Common myeloid progenitor, CD34-positive (primary cell): ENCODE data around the gene HDAC8.

ENCODE experiments used
- CTCF ChIA-PET: fragments of 350-600 bp; sonication (Branson Sonifier 250); formaldehyde crosslinking; loops from one replicate; lab custom pipeline; 2021; ENCODE audit warnings: antibody characterized with exemption; lab: Charles Lee
- POLR2A ChIA-PET: fragments of 350-600 bp; sonication (Branson Sonifier 250); formaldehyde crosslinking; loops from one replicate; lab custom pipeline; 2021; ENCODE audit warnings: antibody characterized with exemption; lab: Charles Lee
- DNase-seq, 3 donors: peaks; one replicate each; pipeline versions ENCODE4 v3.0.0 to v3.0.0-alpha.2; 2013
- H3K27ac ChIP-seq, 2 experiments: 1 replicate in 1 of 2; 2 replicates in 1 of 2; pipeline ENCODE4 v1.7.0; 2013; ENCODE audit warnings: inconsistent platforms in 2 of 2, low read length in 2 of 2, mild to moderate bottlenecking in 2 of 2, low read depth in 1 of 2, moderate library complexity in 1 of 2; ENCODE audit not compliant: severe bottlenecking in 2 of 2, insufficient read depth in 1 of 2, poor library complexity in 1 of 2
- H3K27me3 ChIP-seq, 5 experiments: replicated peaks in 2 of 5; 1 replicate in 3 of 5; 2 replicates in 2 of 5; pipeline versions ENCODE4 v1.6.1 to v1.7.0; 2013; ENCODE audit warnings: low read length in 4 of 5, mild to moderate bottlenecking in 2 of 5, moderate library complexity in 2 of 5, inconsistent platforms in 1 of 5; ENCODE audit not compliant: insufficient read depth in 5 of 5, control insufficient read depth in 4 of 5
- H3K36me3 ChIP-seq, 4 experiments: 1 replicate in 2 of 4; 2 replicates in 2 of 4; pipeline versions ENCODE4 v1.6.1 to v1.7.0; 2013; ENCODE audit warnings: low read length in 3 of 4, control low read depth in 1 of 4, mild to moderate bottlenecking in 1 of 4; ENCODE audit not compliant: control insufficient read depth in 4 of 4, insufficient read depth in 4 of 4
- H3K4me1 ChIP-seq, 4 experiments: 1 replicate in 3 of 4; 2 replicates in 1 of 4; pipeline versions ENCODE4 v1.6.1 to v1.7.1; 2013; ENCODE audit warnings: low read length in 3 of 4, mild to moderate bottlenecking in 3 of 4, control low read depth in 1 of 4, inconsistent platforms in 1 of 4, moderate library complexity in 1 of 4; ENCODE audit not compliant: control insufficient read depth in 4 of 4, insufficient read depth in 4 of 4; ENCODE audit errors: control extremely low read depth in 1 of 4
- H3K4me3 ChIP-seq, 7 experiments: 1 replicate in 4 of 7; 2 replicates in 3 of 7; pipeline versions ENCODE4 v1.5.1 to v1.7.0; 2013; ENCODE audit warnings: mild to moderate bottlenecking in 7 of 7, low read length in 6 of 7, moderate library complexity in 6 of 7, inconsistent platforms in 2 of 7, low read depth in 2 of 7, control low read depth in 1 of 7; ENCODE audit not compliant: insufficient read depth in 4 of 7, control insufficient read depth in 1 of 7; ENCODE audit errors: extremely low read depth in 1 of 7
- H3K9me3 ChIP-seq, 5 experiments: 1 replicate in 4 of 5; 2 replicates in 1 of 5; pipeline versions ENCODE4 v1.6.1 to v1.7.1; 2013; ENCODE audit warnings: low read length in 4 of 5, mild to moderate bottlenecking in 2 of 5, inconsistent platforms in 1 of 5, low read depth in 1 of 5, moderate library complexity in 1 of 5; ENCODE audit not compliant: control insufficient read depth in 4 of 5, insufficient read depth in 2 of 5; ENCODE audit errors: control extremely low read depth in 1 of 5
- WGBS: methylation state at CpG from one replicate; pipeline ENCODE4 v1.1.5; 2013; ENCODE audit not compliant: insufficient coverage; 5-methylcytosine and 5-hydroxymethylcytosine counted together

Gene HDAC8

DNA sequence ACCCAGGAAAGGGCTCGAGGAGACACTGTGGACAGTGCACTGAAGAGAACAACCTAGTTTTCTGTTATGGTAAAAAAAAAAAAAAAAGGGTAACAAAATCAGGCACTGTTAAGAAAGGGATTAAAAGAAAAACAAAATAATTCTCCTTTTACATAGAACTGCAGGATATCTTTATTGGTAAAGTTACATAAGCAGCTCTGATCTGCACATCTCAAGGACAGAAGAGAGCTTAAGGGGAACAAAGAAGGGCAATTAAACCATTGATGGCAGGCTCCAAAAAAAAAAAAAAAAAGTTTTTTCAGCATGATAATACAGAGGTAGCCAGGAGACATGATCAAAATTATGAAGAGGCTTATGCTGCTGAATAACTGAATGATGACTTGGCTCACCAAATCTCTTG, 85.0 kb downstream of the HDAC8 start:
- no CpG with 5 or more reads among the region's 1 CpG for WGBS
- DNase-seq = no peak
- POLR2A ChIA-PET = no interaction called here

DNA sequence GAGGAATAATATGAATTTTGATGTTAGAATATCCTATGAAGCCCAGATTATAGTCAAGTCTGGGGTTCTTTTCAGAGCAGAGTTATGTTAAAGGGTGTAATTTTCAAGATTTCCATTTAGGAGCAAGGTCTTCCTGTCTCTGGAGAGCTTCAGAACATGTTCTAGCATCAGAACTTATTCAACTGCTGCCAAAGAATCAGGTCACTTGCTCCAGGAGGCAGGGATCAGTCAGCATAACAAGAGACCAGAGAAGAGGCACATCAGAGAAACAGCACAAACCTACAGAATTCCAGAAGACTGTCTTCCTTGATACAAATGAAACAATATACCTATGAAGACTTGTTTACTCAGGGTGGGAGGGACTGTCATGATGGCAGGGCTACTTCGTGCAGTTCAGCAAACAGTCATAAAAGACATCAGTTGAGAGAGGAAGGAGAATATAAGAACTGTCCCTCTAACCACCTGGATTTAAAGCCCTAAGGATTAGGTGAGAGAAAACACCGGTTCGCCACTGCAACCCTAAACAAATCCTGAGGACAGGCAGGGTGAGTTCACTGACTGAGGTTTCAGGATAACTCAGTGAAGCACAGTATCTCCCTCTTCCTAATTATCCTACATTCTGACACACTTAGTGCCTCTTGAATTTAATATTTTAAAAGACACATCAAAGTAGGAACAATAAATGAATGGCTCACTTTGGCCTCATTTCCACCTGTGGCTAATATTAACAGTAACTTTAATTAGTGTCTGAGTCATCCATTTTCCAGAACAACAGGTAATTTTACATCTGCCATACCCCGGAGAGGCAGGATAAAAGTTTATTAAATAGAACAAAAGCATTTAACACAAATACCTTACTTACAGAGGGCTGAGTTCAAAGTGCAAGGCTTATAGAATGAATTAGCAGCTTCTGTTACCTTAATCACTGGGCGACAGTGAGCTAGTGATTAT, 93.0 kb downstream of the HDAC8 start:
- Histone ChIP-seq H3K9me3 (peaks cover 0 to 6% (median 0%) of the 10 kb centered on the region in 5 experiments), H3K27ac (no peak overlapping the region), H3K4me3 (no peak overlapping the region), H3K4me1 (no peaks in the 10 kb centered on the region), H3K36me3 (peaks cover 0 to 14% (median 7%) of the 10 kb centered on the region in 4 experiments), H3K27me3 (no peaks in the 10 kb centered on the region)
- WGBS = 78% methylated on average over 4 of the region's 5 CpGs
- CTCF ChIA-PET = interaction anchor here (1.1 kb wide), 1 partner anchor 59 kb away, joined by 3 read pairs; no protein-coding TSS in a partner anchor
- DNase-seq = no peak
- POLR2A ChIA-PET = no interaction called here

More for the DNA sequence above, 85.0 kb downstream of the HDAC8 start:
- H3K9me3 ChIP-seq = peaks cover 0 to 6% (median 0%) of the 10 kb centered on the region in 5 experiments
- H3K27ac ChIP-seq = no peak overlapping the region
- no peaks in the 10 kb centered on the region for H3K4me1 ChIP-seq
- CTCF ChIA-PET = interaction anchor here (0.6 to 1.2 kb wide), 2 partner anchors 19 to 53 kb away, joined by 3 to 4 read pairs; no protein-coding TSS in a partner anchor
- H3K4me3 ChIP-seq = no peak overlapping the region
- no peaks in the 10 kb centered on the region for H3K27me3 ChIP-seq
- H3K36me3 ChIP-seq = peaks cover 0 to 25% (median 6%) of the 10 kb centered on the region in 4 experiments

DNA sequence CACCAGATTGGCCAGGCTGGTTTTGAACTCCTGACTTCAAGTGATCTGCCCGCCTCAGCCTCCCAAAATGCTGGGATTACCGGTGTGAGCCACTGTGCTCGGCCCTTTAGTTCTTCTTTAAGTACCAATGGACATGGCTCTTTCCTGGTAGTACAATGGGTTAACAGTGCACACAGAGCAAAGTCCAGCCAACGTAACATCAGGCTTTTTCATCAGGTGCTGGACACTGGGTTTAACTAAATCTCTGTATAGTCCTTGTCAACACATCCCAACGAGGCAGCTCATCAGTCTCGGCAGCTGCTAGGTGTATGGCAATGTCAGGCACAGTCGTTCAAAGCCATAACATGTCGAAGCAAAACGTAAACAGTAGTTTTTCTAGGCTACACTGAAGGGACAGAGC, 93.8 kb downstream of the HDAC8 start:
- POLR2A ChIA-PET = no interaction called here
- WGBS = 84% methylated on average over 9 of the region's 9 CpGs
- no peaks in the 10 kb centered on the region for H3K27me3 ChIP-seq

DNA sequence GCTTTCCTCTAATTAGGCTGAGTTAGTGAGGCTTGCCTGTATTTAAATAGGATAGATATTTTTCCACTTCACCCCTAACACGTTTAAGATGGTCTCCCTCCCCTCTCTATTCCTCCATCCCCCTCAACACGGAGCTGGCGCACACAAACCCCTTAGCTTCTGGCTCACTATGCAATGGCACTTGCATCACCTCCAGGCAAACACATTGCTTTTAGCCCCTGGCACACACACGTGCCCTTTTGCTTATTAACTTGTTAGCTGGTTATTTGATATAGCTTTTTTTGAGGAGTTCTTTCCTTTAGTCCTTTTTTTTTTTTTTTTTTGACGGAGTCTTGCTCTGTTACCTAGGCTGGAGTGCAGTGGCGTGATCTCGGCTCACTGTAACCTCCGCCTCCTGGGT, 94.3 kb downstream of the HDAC8 start:
- CTCF ChIA-PET = interaction anchor here (1.1 kb wide), 1 partner anchor 60 kb away, joined by 3 read pairs; no protein-coding TSS in a partner anchor
- Histone ChIP-seq H3K27ac (no peak overlapping the region), H3K4me1 (no peaks in the 10 kb centered on the region), H3K27me3 (no peaks in the 10 kb centered on the region), H3K36me3 (peaks cover 0 to 14% (median 8%) of the 10 kb centered on the region in 4 experiments), H3K4me3 (no peak overlapping the region), H3K9me3 (peaks cover 0 to 4% (median 0%) of the 10 kb centered on the region in 5 experiments)
- POLR2A ChIA-PET = no interaction called here
- no peak for DNase-seq
- WGBS = 84% methylated on average over 6 of the region's 8 CpGs

More for the DNA sequence above, 93.8 kb downstream of the HDAC8 start:
- peaks cover 0 to 6% (median 0%) of the 10 kb centered on the region in 5 experiments for H3K9me3 ChIP-seq
- no peak overlapping the region for H3K4me3 ChIP-seq
- H3K27ac ChIP-seq = no peak overlapping the region
- CTCF ChIA-PET = interaction anchor here (1.1 kb wide), 1 partner anchor 60 kb away, joined by 3 read pairs; no protein-coding TSS in a partner anchor
- DNase-seq = no peak
- no peaks in the 10 kb centered on the region for H3K4me1 ChIP-seq
- H3K36me3 ChIP-seq = peaks cover 0 to 16% (median 8%) of the 10 kb centered on the region in 4 experiments

DNA sequence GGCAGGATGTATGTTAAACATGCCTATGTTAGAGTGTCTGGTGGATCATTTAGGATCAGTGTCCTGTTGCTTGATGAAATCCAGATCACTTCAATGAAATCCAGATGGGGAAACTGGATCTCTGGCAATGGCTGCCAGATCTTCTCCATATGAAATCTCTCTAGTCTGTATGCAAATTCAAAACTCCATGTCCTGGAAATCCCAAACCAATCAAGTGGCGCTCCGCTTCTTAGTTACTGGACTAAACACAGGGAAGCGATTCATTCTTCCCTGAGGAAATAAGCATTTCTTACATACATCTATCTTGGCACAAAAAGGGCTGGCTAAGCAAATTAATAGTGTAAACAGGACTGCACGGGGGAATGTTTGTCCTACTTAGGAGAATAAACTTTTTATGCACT, 94.9 kb downstream of the HDAC8 start:
- Histone ChIP-seq H3K27me3 (no peaks in the 10 kb centered on the region), H3K4me1 (no peaks in the 10 kb centered on the region), H3K9me3 (no peaks in the 10 kb centered on the region), H3K27ac (no peak overlapping the region), H3K4me3 (no peak overlapping the region), H3K36me3 (peaks cover 0 to 11% (median 6%) of the 10 kb centered on the region in 4 experiments)
- no peak for DNase-seq
- 82% methylated on average over 2 of the region's 4 CpGs for WGBS
- ChIA-PET POLR2A (no interaction called here), CTCF (no interaction called here)

DNA sequence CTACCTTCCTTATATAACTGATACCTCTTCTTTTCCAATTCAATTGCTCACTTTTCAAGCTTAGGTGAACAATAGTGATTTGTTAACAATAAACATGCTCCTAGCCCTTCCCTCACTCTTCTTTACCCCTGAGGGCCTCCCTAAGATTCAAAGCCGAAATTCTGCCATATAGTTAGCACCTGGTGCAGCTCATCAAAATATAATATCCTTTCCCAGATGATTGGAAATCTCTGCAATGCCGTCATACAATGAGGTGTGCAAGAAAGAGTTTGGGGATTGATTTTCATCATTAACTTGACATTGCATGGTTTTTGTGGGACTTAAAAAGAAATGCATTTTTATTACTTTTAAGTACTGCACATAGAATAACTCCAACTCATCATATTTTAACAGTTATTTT, 95.3 kb downstream of the HDAC8 start:
- H3K4me1 ChIP-seq = no peaks in the 10 kb centered on the region
- no peak overlapping the region for H3K27ac ChIP-seq
- no CpG with 5 or more reads among the region's 2 CpGs for WGBS
- H3K27me3 ChIP-seq = no peaks in the 10 kb centered on the region
- CTCF ChIA-PET = no interaction called here
- H3K4me3 ChIP-seq = no peak overlapping the region
- DNase-seq = no peak
- H3K9me3 ChIP-seq = no peaks in the 10 kb centered on the region
- H3K36me3 ChIP-seq = peaks cover 0 to 13% (median 7%) of the 10 kb centered on the region in 4 experiments
- POLR2A ChIA-PET = no interaction called here
